ENCODE measurements around the gene HOXC6. TPM values are rescaled to one million over a fixed set of nuclear protein-coding genes. Genes with fewer than 3 reads are reported as not detected.

Gene HOXC6
- total RNA-seq, 1 donor from 2014 or later = not detected

DNA sequence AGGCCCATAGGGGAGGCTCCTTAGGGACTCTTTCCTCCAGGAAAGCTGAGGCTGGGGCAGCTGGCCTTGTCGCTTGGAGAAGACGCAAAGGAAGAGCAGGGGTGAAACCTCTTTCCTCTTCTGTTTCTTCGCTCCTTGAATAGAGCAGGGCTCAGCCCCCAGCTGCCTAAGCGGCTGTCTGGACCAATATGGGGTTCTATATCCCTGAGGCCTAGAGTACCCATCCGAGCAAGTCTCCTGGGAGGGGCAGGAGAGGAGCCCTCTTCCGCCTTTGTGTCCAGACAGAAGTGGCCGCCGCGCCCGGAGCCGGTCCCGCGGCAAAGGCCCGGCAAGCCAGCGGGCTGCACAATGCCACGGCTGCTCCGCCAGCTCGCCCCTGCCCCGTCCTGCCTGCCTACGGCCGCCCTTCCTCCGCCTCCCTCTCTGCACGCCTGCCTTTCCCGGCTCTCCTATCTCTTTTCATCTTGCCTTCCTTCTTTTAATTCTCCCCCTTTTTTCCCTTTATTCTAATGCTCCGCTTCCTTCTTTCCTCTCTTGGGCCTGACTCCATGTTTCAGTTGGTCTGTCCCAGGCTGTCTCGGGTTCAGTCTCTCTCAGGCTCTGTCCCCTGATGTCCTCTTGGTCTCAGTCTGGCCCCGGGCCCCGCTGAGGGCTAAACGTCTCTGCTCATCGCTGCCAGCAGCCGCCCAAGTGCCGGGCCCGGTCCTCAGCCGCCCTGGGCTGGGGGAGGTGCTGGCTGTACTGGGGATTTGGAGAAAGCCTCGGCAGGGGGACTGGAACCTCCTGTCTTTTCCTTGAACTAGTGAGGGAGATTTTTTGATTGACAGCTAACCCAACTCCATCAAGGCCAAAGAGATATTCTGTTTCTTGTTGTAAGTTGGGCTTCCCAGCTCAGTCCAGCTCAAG, 30.8 kb upstream of the HOXC6 start:
- Histone ChIP-seq H3K27me3 (ENCODE audit: control insufficient read depth, insufficient read depth, low read length) (peaks cover 88% of the 10 kb centered on the region), H3K36me3 (ENCODE audit: control insufficient read depth, insufficient read depth, low read length) (no peaks in the 10 kb centered on the region), H3K4me3 (ENCODE audit: low read depth, low read length) (no peak overlapping the region)
- DNase-seq (ENCODE audit: low read depth) (no peak), FAIRE-seq (no peak)
- TF ChIP-seq, protein P1, sequence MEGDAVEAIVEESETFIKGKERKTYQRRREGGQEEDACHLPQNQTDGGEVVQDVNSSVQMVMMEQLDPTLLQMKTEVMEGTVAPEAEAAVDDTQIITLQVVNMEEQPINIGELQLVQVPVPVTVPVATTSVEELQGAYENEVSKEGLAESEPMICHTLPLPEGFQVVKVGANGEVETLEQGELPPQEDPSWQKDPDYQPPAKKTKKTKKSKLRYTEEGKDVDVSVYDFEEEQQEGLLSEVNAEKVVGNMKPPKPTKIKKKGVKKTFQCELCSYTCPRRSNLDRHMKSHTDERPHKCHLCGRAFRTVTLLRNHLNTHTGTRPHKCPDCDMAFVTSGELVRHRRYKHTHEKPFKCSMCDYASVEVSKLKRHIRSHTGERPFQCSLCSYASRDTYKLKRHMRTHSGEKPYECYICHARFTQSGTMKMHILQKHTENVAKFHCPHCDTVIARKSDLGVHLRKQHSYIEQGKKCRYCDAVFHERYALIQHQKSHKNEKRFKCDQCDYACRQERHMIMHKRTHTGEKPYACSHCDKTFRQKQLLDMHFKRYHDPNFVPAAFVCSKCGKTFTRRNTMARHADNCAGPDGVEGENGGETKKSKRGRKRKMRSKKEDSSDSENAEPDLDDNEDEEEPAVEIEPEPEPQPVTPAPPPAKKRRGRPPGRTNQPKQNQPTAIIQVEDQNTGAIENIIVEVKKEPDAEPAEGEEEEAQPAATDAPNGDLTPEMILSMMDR (IDR thresholded peaks at IDR 0.05; ENCODE audit: insufficient read depth, low read length, severe bottlenecking) = no peak

DNA sequence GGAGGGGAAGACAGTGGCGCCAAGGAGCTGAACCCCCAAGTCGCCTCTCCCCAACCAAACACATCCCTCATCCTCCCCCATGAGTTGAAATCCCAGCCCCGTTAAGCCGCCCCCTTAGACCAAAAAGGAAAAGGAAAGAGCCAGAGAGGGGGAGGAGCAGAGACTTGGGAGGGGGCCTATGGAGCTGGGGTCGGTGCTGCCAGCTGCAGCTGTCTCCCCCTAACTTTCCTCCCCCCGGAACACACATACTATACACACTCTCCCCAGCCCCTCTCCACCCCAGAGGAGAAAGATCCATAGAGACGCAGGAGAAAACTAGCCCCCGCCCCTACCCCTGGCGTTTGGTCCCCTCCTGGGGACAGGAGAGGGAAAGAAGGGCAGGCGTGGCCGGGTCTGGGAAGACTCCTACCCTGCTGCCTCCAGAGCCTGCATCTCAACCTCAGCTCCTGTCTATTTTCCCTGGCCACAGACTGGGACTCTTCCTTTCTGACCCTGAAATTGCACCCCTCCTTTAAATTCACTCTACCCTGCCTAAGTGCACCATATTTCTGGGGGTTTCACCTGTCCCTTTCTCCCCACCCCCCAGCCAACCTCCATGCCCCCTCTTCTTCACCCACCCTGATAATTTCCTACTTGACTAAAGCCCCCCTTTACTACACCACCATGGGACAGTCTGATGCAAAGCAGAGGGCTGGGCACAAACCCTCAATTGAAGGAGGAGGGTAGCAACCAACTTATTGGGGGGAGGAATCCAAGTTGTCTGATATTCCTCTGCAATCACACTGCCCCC, 29.9 kb upstream of the HOXC6 start:
- TF ChIP-seq, protein P1 (IDR thresholded peaks at IDR 0.05; ENCODE audit: insufficient read depth, low read length, severe bottlenecking) = no peak
- DNase-seq (ENCODE audit: low read depth) (no peak), FAIRE-seq (no peak)
- Histone ChIP-seq H3K36me3 (ENCODE audit: control insufficient read depth, insufficient read depth, low read length) (no peaks in the 10 kb centered on the region), H3K4me3 (ENCODE audit: low read depth, low read length) (no peak overlapping the region), H3K27me3 (ENCODE audit: control insufficient read depth, insufficient read depth, low read length) (peaks cover 91% of the 10 kb centered on the region)

DNA sequence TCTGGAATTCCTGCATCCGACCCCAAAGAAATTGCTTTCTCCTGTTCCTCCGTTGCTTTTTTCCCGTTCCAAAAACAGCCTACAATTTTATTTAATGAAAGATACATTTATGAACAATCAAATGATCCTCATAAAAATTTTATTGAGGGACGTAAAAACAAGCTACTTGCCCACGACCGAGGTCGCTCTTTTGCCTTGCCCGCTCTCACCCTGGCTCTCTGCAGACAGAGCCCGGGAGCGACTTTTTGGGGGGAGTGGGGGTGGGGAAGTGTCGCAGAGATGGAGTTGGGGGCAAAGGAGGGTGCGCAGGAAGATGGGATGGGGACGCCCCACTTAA, 29.4 kb upstream of the HOXC6 start:
- Histone ChIP-seq H3K4me3 (ENCODE audit: low read depth, low read length) (no peak overlapping the region), H3K36me3 (ENCODE audit: control insufficient read depth, insufficient read depth, low read length) (no peaks in the 10 kb centered on the region), H3K27me3 (ENCODE audit: control insufficient read depth, insufficient read depth, low read length) (peaks cover 89% of the 10 kb centered on the region)
- DNase-seq (ENCODE audit: low read depth) (no peak), FAIRE-seq (no peak)
- TF ChIP-seq, protein P1 (IDR thresholded peaks at IDR 0.05; ENCODE audit: insufficient read depth, low read length, severe bottlenecking) = no peak

DNA sequence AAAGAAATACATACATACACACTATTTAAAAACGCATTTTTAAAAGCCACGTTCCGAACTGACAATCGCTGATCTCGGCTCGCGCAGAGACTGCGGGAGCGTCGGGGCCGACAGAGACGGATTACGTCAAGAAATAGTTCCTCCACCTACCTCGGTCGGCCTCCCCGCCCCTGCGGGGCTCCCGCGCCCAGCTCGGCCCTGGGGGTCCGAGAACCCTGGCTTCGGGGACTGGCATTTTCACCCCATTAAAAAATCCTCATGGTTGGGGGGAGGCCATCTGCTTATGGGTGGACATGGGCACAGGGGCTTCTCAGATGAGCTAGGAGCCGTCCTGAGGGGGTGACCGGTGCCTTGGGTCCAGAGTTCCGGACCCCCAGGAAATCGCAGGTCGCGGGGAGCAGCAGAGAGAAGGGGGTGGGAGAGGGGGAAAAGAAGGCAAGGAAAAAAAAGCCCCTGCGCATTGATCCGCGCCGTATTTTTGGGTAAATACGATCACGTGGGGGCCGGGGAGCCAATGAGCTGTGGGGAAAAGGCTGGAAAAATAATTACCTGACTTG, 28.6 kb upstream of the HOXC6 start:
- FAIRE-seq = no peak
- TF ChIP-seq, protein P1 (IDR thresholded peaks at IDR 0.05; ENCODE audit: insufficient read depth, low read length, severe bottlenecking) = no peak
- Histone ChIP-seq H3K36me3 (ENCODE audit: control insufficient read depth, insufficient read depth, low read length) (no peaks in the 10 kb centered on the region), H3K27me3 (ENCODE audit: control insufficient read depth, insufficient read depth, low read length) (peaks cover 89% of the 10 kb centered on the region), H3K4me3 (ENCODE audit: low read depth, low read length) (no peak overlapping the region)
- no peak for DNase-seq (ENCODE audit: low read depth)

DNA sequence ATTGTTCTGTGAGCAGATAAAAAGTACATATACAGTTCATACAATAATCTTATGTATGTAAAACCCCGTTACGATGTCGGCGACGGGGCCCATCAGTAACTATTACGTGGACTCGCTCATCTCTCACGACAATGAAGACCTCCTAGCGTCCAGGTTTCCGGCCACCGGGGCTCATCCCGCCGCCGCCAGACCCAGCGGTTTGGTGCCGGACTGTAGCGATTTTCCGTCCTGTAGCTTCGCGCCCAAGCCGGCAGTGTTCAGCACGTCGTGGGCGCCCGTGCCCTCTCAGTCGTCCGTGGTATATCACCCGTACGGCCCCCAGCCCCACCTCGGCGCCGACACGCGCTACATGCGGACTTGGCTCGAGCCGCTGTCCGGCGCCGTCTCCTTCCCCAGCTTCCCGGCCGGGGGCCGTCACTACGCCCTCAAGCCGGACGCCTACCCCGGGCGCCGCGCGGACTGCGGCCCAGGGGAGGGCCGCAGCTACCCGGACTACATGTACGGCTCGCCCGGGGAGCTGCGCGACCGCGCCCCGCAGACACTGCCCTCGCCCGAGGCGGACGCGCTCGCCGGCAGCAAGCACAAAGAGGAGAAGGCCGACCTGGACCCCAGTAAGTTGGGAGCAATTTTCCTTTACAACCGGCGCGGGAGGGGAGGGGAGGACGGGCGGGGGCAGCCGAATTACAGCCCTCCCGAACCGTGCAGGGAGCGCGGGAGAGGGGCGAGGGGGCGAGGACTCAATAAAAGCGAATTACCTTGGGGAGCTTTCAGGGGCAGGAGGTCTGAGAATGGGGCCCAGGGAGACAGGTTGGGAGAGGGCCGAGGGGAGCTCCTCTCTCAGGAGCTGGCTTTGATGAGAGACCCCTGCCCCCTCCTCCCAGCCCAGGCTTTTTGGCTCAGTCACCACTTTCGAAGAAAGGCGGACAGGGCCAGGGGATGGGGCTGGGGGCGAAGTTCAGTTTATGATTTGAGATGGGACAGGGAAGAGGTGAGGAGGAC, 27.8 kb upstream of the HOXC6 start, which contains the start of gene HOXC9:
Gene HOXC9 (plus strand): TSS at position 46 of the 999 bp plus-strand sequence. CDS start 28 bp downstream, at position 74.
- H3K36me3 ChIP-seq (ENCODE audit: control insufficient read depth, insufficient read depth, low read length) = no peaks in the 10 kb centered on the region
- FAIRE-seq (no peak), DNase-seq (ENCODE audit: low read depth) (no peak)
- peaks cover 89% of the 10 kb centered on the region for H3K27me3 ChIP-seq (ENCODE audit: control insufficient read depth, insufficient read depth, low read length)
- H3K4me3 ChIP-seq (ENCODE audit: low read depth, low read length) = no peak within 1 kb of the TSS
- TF ChIP-seq, protein P1 (IDR thresholded peaks at IDR 0.05; ENCODE audit: insufficient read depth, low read length, severe bottlenecking) = no peak
